ENCODE data around the gene SGSM2.

The SGSM2 gene

DNA sequence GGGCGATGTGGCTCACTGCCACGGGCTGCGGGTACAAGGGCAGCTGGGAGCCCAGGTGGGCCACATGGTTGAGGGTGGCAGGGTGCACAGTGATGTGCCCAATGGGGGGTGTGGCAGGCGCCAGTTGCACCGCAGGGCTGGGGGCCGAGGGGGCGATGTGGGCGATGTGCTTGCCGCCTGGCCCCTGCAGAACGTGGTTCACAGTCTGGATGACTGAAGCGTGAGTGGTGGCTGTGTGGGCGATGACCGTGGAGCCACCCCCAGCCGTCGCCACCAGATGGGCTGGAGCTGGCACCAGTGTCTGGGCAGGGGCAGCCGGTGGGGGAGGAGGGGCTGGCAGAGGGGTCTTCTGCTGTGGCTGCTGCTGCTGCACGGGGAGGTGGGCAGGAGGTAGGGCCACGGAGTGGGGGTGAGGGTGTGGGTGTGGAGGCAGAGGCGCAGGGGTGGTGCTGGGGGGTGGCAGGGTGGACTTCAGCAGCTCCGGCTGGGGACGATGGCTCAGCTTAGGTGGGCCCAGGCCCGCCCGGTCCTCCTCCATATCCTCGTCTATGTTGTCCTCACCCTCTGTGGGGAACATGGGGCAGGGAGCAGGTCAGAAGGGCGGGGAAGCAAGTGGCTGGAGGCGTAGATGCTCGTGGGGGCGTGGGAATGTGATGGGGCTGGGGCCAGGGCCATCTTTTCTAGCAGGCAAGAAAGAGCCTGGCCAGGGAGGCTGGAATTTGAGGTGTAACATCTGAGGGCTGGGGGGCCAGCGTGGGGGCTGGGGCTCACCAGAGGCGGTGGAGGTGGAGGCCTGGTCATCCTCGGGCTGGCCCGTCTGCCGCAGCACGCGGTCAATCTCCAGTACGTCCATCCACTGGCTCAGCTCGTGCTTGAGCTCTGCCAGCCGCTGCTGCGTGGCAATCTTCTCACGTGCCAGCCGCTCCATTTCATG lies 50.1 kb downstream of the SGSM2 start:
- no peak for DNase-seq

GRCh38 chr17:2388020-2388682 lies 50.9 kb downstream of the SGSM2 start:
- DNase-seq: no peak

DNA sequence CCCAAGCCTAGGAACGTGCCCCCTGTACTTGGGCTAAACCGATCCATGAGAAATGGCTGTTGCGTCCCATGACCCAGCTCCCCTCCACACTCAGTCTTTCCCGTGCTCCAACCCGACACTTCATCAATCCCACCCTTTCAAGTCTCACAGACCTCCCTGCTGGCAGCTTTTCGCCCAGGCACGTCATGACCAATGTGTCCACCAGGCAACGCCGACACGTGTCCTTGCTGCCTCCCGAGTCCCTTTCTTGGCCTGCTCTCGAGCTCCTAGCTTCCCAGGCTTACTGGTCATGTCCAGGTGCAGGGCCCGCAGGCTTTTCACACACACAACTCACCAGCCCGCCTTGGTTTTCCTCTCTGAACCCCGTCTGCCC lies 51.4 kb downstream of the SGSM2 start:
- no peak for DNase-seq

DNA sequence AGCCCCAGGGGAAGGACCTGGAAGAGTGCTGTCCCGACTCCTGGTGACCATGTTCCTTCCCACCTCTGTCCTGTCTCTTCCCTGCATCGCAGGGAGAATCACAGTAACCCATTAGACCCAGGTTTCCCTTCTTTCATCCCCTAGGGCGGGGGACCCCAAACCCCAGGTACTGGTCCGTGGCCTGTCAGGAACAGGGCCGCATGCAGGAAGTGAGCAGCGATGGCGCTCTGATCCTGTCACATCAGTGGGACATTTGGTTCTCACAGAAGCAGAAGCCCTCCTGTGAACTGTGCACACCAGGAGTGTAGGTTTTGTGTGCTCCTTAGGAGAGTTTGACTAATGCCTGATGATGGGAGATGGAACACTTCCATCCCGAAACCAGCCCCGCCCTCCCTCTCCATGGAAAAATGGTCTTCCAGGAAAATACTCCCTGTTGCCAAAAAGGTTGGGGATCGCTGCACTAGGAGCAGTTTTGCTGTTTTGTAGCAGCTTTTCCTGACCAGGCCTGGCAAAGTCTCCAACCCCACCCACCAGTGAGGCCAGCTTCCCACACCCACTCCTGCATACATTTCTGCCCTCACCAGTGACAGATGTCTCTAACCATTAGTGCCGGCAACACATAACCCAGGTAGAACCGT lies 53.0 kb downstream of the SGSM2 start:
- DNase-seq: no peak

GRCh38 chr17:2391597-2392251 lies 54.4 kb downstream of the SGSM2 start:
- DNase-seq: no peak

DNA sequence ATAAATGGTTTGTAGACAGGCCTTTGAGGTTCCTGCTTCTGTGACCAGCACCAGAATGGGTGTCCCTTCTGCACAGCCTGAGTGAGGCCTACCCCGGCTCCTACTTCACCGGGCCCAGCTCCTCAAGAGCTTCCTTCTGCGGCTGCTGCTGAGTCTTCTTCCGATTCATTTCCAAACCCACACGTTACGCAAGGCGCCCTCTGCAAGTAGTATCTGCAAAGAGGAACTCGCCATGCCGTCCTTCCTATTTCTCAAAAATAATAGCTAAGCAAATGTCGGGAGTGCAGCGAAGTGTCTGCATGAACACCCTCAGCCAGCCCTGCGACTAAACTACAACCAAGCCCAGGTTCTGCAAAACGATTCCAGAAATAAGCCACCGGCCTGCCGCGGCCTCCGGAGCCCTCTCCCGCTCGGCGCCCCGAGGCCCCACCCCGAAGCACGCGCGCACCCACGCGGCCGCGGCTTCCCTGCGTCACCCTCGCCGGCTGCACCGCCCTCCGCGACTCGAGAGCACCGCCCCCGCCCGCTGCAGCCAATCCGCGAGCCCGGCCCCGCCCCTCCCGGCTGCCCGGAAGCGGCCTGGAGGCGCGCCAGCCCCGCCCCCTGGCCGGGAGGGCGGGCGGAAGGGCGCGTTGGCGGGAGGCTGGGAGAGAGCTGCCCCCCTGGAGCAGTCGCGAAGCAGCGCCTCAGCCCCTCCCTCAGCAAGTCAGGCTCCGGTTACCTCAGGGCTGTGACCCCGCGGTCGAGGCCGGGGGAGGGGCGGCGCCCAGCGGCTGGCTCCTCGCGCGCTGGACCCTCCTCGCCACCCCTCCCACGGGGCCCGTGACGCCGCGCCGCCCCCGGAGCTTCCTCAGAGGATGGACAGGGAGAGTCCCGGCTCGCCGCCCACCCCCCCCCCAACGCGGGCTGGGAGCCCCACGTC lies 55.2 kb downstream of the SGSM2 start:
- peak; percentile 74 for DNase-seq

DNA sequence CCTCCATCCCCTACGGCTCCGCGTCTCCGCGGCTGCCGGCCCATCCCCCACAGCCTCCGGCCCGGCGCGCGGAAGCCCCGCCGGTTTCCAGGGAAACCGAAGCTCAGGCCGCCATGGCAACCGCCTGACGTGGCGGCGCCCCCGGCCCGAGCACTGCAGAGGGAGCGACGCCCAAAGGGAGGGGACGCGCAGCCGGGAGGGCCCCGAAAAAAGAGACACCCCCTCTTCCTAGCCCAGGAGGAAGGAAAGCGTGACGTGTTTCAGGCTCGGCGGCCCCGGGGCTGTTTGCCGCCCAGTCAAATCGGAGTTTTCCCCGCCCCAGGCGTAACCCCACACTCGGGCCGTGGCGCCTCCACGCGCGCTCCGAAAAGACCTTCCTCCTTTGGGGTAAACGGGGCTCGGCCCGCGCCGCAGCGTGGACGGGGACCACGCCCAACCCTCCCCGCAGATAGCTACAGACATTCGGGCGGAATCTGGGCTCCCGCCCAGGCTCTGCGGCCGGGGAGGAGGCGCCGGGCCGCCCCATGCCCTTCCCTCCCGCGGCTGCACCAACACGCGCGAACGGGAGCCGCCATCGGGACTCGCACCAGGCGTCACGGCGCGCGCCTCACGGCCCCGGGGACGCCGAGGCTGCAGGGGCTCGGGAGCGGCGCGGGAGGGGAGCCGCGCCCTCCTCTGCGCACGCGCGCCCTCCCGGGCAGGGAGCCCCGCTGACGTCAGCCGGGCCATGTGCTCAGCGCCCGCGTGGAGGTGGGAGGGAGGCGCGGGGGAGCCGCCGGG lies 56.1 kb downstream of the SGSM2 start:
- peak; percentile 66 for DNase-seq

DNA sequence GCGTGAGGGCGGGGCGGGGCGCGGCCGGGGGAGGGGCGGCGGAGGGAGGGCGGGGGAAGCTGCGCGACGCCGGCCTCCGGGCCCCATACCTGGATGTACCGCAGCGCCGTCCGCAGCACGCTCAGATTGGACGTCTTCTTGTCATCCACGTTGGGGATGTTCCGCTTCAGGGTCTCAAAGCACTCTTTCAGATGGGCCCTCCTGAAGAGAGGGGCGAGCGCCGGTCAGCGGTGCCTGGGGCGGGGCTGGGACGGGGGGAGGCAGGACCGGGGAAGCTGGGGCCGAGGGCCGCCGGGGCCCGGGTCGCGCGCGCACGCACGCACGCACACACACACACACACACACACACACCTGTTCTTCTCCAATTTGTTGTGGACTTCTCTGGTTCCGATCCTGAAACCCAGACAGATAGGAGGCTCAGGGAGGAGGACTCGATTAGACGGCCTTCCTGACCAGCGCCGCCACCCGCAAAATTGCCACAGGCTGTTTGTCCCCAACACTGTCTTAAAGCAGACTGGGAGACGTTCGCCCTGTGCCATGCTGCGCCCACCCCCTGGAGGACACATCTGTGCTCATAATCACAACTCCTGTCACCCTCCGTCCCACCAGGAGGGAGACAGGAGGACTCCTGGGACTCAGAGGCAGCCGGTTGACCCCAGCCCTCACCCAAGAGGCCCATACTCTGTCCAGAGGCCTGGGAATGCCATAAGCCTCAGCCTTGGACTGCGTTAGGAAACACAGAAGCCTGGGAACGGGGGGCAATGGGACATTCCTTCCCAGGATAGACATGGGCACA lies 56.9 kb downstream of the SGSM2 start:
- no peak for DNase-seq

DNA sequence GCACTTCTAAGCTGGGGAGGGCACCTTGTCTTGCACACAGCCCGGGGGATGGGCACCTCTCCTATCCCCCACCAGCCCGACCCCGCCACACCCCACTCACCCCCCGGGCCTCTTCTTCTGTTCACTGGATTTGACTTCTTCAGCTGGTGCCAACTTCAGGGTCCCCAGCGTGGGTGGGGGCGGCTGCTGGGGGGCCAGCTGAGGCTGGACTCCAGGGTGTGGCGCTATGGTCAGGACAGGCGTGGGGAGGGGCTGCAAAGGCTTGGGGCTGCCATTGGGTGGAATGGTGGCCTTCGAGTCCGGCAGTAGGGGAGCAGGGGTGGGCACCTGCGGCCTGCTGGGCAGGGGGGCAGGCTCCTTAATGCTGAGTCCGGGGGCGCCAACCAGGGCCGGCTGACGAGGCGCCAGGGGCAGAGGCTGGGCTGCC lies 57.5 kb downstream of the SGSM2 start:
- DNase-seq: no peak

- DNase-seq: no peak
Measured at GRCh38 chr17:2395258-2396181, 58.2 kb downstream of the SGSM2 start.

DNA sequence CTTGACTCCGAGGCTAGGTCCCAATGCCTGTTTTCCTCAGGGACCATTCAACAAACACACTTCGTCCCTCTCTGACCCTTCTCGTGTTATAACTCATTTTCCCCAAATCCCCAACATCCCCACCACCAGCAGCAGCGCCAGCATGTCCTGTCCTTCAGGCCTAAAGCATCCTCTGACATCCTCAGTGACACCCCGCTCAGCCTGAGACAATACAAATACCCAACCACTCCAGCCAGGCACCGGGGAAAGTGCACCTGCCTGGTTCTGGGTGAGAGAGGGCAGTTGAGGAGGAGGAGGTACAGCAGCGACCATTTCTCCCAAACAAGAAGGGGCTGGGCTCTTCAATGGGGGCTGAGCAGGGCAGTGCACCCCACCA lies 58.9 kb downstream of the SGSM2 start:
- no peak for DNase-seq

GRCh38 chr17:2396568-2397246 lies 59.4 kb downstream of the SGSM2 start:
- DNase-seq: no peak

GRCh38 chr17:2397247-2398171 lies 60.2 kb downstream of the SGSM2 start:
- DNase-seq: no peak

DNA sequence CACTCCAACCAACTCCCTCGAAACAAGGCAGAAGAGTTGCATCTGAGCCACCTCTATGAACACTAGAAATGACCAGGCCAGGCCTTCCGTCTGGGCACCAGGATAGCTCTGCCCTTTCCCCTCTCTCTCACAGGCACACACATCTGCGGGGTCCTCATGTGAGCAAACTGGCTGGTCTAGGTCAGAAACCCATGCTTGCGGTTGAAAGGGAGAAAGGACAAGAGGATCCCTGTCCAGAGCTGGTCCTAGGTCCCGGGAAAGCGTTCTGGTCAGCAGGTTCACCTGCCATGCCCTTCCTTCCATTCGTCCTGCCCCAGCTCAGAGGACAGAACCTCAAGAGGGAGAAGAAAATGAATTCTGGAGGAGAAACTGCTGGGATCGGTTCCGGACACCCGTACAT lies 60.9 kb downstream of the SGSM2 start:
- no peak for DNase-seq

GRCh38 chr17:2398655-2399571 lies 61.6 kb downstream of the SGSM2 start:
- DNase-seq: no peak
